GM21447 (cell line): Measurements from ENCODE around the gene HBM.
"Not testable (repeated sequence)": the region's sequence is repeated elsewhere in the genome, so short reads cannot be mapped to it uniquely, and the experiment has no call there.

ENCODE experiments used
- ATAC-seq: cut with Tn5 transposase; IDR thresholded peaks from one replicate; pipeline ENCODE4 v1.9.1; 2021; ENCODE audit not compliant: unreplicated experiment

The HBM gene

GRCh38 chr16:167122-167690, 1.4 kb downstream of the HBM start:
- no peak for ATAC-seq

GRCh38 chr16:168424-168823, 2.6 kb downstream of the HBM start:
- no peak for ATAC-seq

- ATAC-seq, result no peak
Measured at GRCh38 chr16:169014-169413, 3.2 kb downstream of the HBM start.

GRCh38 chr16:170088-170507, 4.3 kb downstream of the HBM start:
- not testable (repeated sequence) for ATAC-seq

GRCh38 chr16:170788-171187, 5.0 kb downstream of the HBM start:
- ATAC-seq, result no peak

- not testable (repeated sequence) for ATAC-seq
Measured at GRCh38 chr16:172374-172941, 6.7 kb downstream of the HBM start, which contains the start of gene HBA2. Gene HBA2, plus strand, starts transcription at chr16:172876. Its CDS starts 37 bp downstream, at chr16:172913.

GRCh38 chr16:173211-173854, 7.6 kb downstream of the HBM start:
- not testable (repeated sequence) for ATAC-seq

- not testable (repeated sequence) for ATAC-seq
Measured at GRCh38 chr16:173928-174769, 8.4 kb downstream of the HBM start.

- no peak for ATAC-seq
Measured at GRCh38 chr16:175011-175949, 9.5 kb downstream of the HBM start.

GRCh38 chr16:176006-176405, 10.2 kb downstream of the HBM start:
- ATAC-seq, result not testable (repeated sequence)

GRCh38 chr16:176477-177382, 11.0 kb downstream of the HBM start, which contains the start of gene HBA1:
Gene HBA1, plus strand, starts transcription at chr16:176680. Its CDS starts 37 bp downstream, at chr16:176717.
- ATAC-seq, result not testable (repeated sequence)

GRCh38 chr16:177394-177822, 11.6 kb downstream of the HBM start:
- no peak for ATAC-seq

GRCh38 chr16:177981-178667, 12.3 kb downstream of the HBM start:
- no peak for ATAC-seq

- ATAC-seq, result no peak
Measured at GRCh38 chr16:178668-179015, 12.9 kb downstream of the HBM start.

- no peak for ATAC-seq
Measured at GRCh38 chr16:179211-180092, 13.7 kb downstream of the HBM start.

- ATAC-seq, result no peak
Measured at GRCh38 chr16:180101-180675, 14.4 kb downstream of the HBM start, which contains the start of gene HBQ1. Gene HBQ1, plus strand, starts transcription at chr16:180459. Its CDS starts 28 bp downstream, at chr16:180487.
